Duodenal mucosa (tissue), 2 donors: ENCODE results near the gene SLC44A3.

Experiments used
- H3K27ac ChIP-seq: one replicate; pipeline ENCODE4 v1.7.0; 2013; ENCODE audit warnings: low read depth, low read length
- H3K27me3 ChIP-seq, 2 donors: one replicate each; pipeline ENCODE4 v1.7.0; 2013; ENCODE audit warnings: low read length in 2 of 2, control low read depth in 1 of 2; ENCODE audit not compliant: insufficient read depth in 2 of 2, control insufficient read depth in 1 of 2
- H3K36me3 ChIP-seq, 2 donors: one replicate each; pipeline ENCODE4 v1.7.0; 2013; ENCODE audit warnings: low read length in 2 of 2, control low read depth in 1 of 2; ENCODE audit not compliant: insufficient read depth in 2 of 2, control insufficient read depth in 1 of 2
- H3K4me1 ChIP-seq, 2 donors: one replicate each; pipeline ENCODE4 v1.7.0; 2013; ENCODE audit warnings: low read length in 2 of 2, control low read depth in 1 of 2; ENCODE audit not compliant: insufficient read depth in 2 of 2, control insufficient read depth in 1 of 2
- H3K4me3 ChIP-seq, 2 donors: one replicate each; pipeline ENCODE4 v1.7.0; 2013; ENCODE audit warnings: low read length in 2 of 2, low read depth in 1 of 2
- H3K9ac ChIP-seq, 2 donors: one replicate each; pipeline ENCODE4 v1.7.0; 2013; ENCODE audit warnings: low read length in 2 of 2, low read depth in 1 of 2
- H3K9me3 ChIP-seq, 2 donors: one replicate each; pipeline ENCODE4 v1.7.0; 2013; ENCODE audit warnings: low read length in 2 of 2, control low read depth in 1 of 2; ENCODE audit not compliant: control insufficient read depth in 1 of 2

SLC44A3 gene

DNA sequence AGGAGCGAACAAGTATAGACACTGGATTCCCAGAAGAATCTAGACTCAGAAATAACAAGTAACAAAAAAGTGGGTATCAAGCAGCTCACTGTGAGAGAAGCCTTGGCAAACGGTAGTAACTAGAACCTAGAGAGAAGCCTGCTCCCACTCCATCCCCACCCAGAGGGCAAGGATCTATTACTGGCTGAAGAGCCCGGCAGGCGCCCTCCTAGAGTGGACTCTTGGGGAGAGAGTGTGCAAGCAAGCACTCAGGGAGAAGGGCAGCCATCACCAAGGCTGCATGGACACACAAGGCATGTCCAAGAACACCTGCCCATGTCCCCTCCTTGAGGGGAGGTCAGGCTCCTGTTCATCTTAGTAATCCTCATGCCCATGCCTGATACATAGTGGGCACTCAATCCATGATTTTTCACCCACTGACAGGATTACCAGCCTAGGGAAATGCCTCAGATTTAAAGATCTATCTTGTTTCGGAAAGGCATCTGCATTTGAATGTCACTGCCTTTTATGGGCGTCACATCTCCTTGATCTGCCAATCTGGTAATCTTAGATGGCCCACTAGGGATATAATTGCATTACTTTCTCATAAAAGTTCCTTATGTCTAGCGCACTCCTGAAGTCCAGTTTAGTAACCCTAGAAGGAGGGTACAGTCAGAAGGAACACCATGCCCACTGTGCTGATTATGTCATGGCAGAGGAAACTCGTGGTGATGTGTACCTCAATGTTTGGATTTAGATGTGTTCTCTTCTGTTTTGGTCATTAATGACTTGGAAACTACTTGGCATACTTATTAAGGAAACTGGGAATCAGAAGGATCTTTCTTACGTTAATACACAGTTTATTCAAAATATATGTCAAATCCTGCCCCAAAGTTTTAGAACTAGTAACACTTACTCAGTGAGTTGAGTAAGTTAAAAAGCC lies 92.4 kb downstream of the SLC44A3 start:
- H3K27me3 ChIP-seq: no peaks in the 10 kb centered on the region
- no peak overlapping the region for H3K9ac ChIP-seq
- H3K27ac ChIP-seq: no peak overlapping the region
- peak overlapping the region in 1 of 2 donors; percentile 2 for H3K4me3 ChIP-seq
- H3K4me1 ChIP-seq: peaks cover 7% of the 10 kb centered on the region in 2 donors
- peaks cover 7 to 13% of the 10 kb centered on the region in 2 donors for H3K36me3 ChIP-seq
- no peaks in the 10 kb centered on the region for H3K9me3 ChIP-seq

DNA sequence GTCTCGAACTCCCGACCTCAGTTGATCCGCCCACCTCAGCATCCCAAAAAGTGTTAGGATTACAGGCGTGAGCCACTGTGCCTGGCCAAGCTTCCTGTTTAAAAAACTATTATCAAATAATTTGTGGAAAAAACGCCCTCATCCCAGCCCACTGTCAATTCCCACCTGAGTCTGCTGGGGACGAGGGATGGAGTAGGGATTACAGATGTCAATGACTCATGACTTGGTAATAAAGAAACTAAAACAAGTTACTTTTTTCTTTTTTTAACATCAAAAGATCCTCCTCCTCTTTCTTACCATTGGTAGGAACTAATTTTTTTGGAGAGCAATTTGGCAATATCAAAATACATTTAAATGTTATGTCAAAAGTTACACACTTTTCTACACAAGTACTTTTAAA lies 97.1 kb downstream of the SLC44A3 start:
- H3K36me3 ChIP-seq: peaks cover 0 to 4% of the 10 kb centered on the region in 2 donors
- no peak overlapping the region for H3K27ac ChIP-seq
- no peak overlapping the region for H3K4me3 ChIP-seq
- no peaks in the 10 kb centered on the region for H3K9me3 ChIP-seq
- H3K9ac ChIP-seq: no peak overlapping the region
- H3K27me3 ChIP-seq: no peaks in the 10 kb centered on the region
- peaks cover 31 to 42% of the 10 kb centered on the region in 2 donors for H3K4me1 ChIP-seq

DNA sequence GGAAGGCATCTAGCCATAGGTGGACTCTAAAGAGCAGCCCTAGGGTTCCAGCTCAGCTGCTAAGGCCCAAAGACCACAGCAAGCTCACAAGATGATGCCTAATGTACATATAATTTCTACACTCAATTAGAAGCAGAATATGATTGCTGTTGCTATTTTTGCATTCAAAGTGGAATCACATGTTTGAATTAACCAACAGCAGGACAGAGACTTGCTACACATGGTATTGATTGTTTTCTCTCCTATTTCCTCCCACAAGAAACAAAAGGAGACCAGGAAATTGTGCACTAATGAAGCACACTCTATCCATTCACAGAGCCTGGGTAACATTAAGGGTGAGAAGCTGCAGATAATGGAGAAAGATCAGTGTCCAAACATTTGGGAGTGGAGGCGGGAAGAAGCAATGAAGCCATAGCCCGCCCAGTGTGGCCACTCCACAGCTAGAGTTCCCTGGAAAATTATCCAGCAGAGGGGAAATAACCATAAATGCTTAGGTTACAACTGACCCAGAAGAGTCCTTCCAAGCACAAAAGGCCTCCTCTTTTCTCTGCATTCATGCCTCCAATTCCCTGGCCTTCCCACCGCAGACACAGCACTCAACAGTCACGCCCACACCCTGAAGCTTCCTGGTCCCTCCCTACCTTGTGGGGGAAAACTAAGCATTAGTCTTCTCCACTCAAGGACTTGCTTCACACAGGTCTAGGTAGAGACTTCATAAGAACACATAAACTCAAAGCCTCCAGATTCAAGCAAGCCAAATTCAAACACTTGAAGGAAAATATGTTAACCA lies 99.3 kb downstream of the SLC44A3 start:
- H3K27me3 ChIP-seq: no peaks in the 10 kb centered on the region
- no peak overlapping the region for H3K9ac ChIP-seq
- H3K4me3 ChIP-seq: peak overlapping the region; percentile 12 to 29
- peaks cover 32 to 47% of the 10 kb centered on the region in 2 donors for H3K4me1 ChIP-seq
- peaks cover 0 to 4% of the 10 kb centered on the region in 2 donors for H3K36me3 ChIP-seq
- no peaks in the 10 kb centered on the region for H3K9me3 ChIP-seq
- no peak overlapping the region for H3K27ac ChIP-seq

DNA sequence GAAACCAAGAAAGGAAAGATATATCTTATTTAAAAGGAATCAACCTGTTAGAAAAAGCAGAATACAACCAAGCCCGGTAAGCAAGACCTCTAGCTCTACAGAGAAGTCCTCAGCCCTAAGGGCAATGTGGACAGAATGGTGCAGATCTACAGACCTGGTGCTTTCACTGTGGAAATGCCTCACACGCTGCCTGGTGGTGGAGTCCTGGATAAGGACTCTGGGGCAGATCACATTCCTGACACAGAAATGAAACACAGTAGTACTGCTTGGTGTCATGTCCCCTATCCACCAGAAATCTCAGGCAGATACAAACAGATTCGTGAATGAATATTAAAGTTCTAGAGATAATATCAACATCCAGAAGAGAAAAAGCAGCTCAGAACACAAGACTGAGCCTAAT lies 99.9 kb downstream of the SLC44A3 start:
- H3K4me3 ChIP-seq: peak overlapping the region in 1 of 2 donors; percentile 29
- H3K4me1 ChIP-seq: peaks cover 38 to 49% of the 10 kb centered on the region in 2 donors
- no peaks in the 10 kb centered on the region for H3K9me3 ChIP-seq
- peaks cover 0 to 4% of the 10 kb centered on the region in 2 donors for H3K36me3 ChIP-seq
- no peak overlapping the region for H3K9ac ChIP-seq
- no peak overlapping the region for H3K27ac ChIP-seq
- no peaks in the 10 kb centered on the region for H3K27me3 ChIP-seq

DNA sequence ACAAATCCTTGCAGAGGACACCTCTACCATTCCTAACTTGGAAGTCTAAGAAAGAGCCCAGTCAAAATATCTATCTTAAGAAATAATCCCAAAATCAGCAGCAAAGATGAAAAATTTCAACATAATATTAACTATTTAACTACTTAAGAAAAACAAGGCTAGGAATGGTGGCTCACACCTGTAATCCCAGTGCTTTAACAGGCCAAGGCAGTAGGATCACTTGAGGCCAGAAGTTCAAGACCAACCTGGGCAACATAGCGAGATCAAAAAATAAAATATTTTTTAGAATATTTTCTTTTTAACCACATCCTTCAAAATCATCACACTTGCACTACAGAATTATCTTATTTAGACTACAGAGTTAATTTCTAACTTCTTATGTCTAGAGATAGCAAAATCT lies 101.8 kb downstream of the SLC44A3 start:
- peaks cover 0 to 4% of the 10 kb centered on the region in 2 donors for H3K36me3 ChIP-seq
- no peaks in the 10 kb centered on the region for H3K9me3 ChIP-seq
- no peaks in the 10 kb centered on the region for H3K27me3 ChIP-seq
- H3K27ac ChIP-seq: no peak overlapping the region
- no peak overlapping the region for H3K9ac ChIP-seq
- peaks cover 38 to 54% of the 10 kb centered on the region in 2 donors for H3K4me1 ChIP-seq
- no peak overlapping the region for H3K4me3 ChIP-seq

DNA sequence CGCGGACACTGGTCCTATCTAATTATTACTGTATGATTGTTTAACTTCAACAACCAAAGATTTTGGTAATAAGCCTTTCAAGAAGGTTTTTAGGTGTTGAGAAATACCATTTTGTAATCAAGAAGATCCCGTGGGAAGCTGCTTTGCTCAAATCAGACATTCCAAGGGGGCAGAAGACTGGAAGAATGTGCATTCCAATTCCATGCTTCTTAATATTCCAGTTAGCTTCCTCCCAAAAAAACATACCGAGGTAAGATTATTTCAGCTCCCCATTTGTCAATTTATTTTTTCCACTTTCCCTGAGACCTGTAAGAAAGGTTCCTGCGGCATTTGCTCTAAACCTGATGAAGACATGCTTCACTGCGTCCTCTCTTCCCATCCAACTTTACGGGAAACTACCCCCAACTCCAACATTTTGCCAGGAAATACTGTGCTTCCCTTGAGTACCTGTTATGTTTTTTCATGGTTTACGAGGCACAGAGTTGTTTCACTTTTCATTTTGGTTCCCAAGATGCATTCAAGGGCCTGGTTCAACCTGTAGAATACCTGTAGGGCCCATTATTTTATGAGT lies 102.7 kb downstream of the SLC44A3 start:
- Histone ChIP-seq H3K27ac (no peak overlapping the region), H3K36me3 (no peaks in the 10 kb centered on the region), H3K9ac (peak overlapping the region; percentile 30 to 58), H3K4me1 (peaks cover 35 to 54% of the 10 kb centered on the region in 2 donors), H3K9me3 (no peaks in the 10 kb centered on the region), H3K4me3 (peak overlapping the region; percentile 47 to 64), H3K27me3 (no peaks in the 10 kb centered on the region)

DNA sequence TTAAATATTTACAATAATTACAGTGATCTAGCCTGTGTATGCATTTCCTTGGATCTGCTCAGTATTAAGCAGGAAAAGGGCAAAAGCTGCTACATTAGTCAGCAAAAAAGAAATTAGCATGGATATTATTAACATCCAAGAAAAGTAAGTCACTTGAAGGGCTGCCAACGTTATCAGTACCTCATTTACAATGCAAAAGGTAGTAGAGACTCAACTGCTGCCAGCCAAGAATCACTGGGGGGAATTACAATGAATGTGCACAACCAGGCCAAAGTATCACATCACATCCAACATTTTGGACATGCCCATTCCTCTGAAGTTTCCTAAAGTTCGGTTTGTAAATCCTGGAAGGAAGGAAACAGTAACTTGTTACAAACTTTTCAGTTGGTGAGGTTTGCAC lies 104.8 kb downstream of the SLC44A3 start:
- H3K27me3 ChIP-seq: no peaks in the 10 kb centered on the region
- H3K9ac ChIP-seq: peak overlapping the region; percentile 83 to 92
- H3K4me3 ChIP-seq: peak overlapping the region; percentile 82 to 91
- H3K4me1 ChIP-seq: peaks cover 22 to 58% of the 10 kb centered on the region in 2 donors
- peak overlapping the region; percentile 93 for H3K27ac ChIP-seq
- H3K36me3 ChIP-seq: no peaks in the 10 kb centered on the region
- no peaks in the 10 kb centered on the region for H3K9me3 ChIP-seq

DNA sequence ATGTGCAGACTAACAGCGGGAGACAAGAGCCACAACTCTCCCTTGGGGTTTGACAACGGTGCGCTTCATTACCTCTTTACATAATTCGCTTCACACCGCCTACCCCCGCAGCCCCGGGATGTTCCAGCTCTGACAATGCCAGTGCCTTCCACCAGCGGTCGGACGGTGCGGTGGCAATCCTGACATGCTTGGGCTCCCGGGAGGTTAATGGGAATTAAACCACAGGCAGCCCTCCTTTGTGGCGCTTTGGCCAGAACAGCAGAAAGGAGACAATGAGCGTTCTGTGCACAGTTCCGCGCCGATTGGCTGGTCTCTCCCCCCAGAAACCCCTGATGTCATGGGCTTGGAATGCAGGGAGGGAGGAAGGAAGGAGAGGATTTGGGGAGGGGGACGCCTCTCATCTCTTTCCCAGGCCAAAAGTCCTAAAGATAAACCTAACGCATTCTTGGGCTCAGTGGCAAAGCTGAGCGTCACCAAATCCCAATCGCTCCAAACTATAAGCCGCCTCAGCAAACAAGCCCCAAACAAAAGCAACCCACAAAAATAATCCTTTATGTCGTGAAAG lies 105.5 kb downstream of the SLC44A3 start:
- H3K4me3 ChIP-seq: peak overlapping the region; percentile 82 to 91
- no peaks in the 10 kb centered on the region for H3K9me3 ChIP-seq
- peak overlapping the region; percentile 93 for H3K27ac ChIP-seq
- H3K27me3 ChIP-seq: no peaks in the 10 kb centered on the region
- H3K4me1 ChIP-seq: peaks cover 23 to 54% of the 10 kb centered on the region in 2 donors
- peak overlapping the region; percentile 83 to 92 for H3K9ac ChIP-seq
- no peaks in the 10 kb centered on the region for H3K36me3 ChIP-seq

DNA sequence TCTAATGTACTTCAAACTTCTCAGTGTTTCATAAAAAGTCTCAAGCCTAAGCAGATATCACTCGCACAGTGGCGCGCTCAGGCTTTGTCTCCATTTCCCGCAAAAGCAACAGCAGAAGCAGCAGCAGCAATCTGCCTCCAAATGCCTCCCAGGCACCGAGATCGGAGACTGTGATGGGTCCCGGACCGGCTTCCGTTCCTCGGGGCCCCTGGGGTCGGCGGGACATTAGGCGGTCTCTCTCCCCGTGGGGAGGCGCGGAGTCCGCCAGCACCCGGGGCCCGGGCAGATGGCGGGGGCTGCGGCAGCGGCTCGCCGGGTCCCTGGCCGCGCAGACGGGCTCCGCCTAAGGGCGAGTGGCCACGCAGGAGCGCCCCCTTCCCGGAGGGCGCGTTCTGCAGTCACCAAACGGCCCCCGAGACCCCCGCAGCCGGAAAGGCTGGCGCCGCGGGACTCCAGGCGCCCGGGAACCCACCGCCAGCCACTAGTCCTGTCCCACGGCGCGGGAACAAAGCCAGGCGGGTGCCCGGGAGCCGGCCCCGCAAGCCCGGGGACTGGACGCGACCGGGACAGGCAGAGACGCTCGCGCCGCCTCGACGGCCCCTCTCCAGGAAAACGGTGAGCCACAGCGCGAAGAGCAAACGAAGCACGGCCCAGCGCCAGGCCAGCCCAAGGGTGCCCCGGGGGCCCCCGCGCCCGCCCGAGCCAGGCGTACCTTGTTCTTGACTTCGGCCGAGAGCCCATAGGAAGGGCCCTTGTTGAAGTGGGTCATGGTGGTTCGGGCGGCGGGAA lies 106.2 kb downstream of the SLC44A3 start:
- H3K9ac ChIP-seq: peak overlapping the region; percentile 83 to 92
- peak overlapping the region; percentile 93 for H3K27ac ChIP-seq
- peaks cover 26 to 52% of the 10 kb centered on the region in 2 donors for H3K4me1 ChIP-seq
- no peaks in the 10 kb centered on the region for H3K27me3 ChIP-seq
- H3K4me3 ChIP-seq: peak overlapping the region; percentile 82 to 91
- no peaks in the 10 kb centered on the region for H3K36me3 ChIP-seq
- no peaks in the 10 kb centered on the region for H3K9me3 ChIP-seq
